HG03175 (cell line): ENCODE results near the gene C19orf47.
A peak's percentile ranks its signal among the peaks of the same experiment; 100 is the strongest.

Experiments
- ATAC-seq: cut with Tn5 transposase; IDR thresholded peaks from one replicate; pipeline ENCODE4 v1.9.1; 2021; ENCODE audit warnings: mild to moderate bottlenecking, moderate library complexity; ENCODE audit not compliant: unreplicated experiment

The C19orf47 gene

DNA sequence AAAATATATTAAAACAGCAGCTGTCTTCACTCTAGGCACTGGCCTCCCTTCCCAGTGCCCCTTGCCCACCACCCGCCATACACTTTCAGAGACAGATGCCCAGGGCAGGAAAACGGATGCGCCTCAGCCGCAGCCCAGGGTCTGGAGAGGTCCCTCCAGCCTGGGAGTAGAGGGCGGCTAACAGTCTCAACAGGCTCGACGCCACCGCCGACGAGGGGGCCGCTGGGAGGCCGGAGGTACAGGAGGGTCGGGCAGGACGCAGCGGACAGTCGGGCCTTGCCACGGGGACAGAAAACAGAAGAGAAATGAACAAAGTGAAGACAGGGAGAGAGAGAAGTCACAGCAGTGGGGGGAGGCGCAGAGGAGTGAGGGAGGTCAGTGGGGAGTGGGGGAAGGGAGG lies 27.1 kb downstream of the C19orf47 start:
- no peak for ATAC-seq

DNA sequence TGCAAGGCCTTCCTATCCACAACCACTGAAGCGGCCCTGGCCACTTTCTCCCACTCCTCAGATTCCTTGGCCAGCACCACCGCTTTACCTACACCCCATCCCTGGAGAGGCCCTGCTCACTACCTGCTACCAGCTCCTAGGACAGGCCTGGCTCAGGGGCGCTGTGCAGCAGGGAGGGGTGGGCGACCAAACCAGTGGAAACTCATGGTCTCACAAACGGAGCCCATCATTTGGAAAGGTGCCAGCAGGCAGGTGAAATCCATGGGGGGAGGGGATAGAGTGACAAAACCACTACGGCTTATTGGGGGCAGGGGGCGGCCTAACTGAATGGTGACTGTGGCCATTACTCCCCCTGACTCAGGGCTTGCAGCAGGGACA lies 27.6 kb downstream of the C19orf47 start:
- ATAC-seq = no peak

DNA sequence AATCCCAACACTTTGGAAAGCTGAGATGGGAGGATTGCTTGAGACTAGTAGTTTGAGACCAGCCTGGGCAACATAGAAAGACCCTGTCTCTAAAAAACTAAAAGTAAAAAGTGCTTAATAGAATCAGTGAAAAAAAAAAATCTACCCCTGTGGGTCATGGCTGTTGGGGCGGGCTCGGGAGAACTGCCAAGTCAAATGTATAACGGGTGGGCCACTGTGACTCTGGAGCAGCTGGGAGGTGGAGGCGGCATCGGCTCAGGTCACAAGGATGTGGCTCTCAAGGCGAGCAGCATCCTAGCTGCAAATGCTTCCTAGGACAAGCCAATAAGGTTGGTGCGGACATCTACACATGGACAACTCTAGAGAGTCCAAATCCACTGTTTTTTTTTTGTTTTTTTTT lies 30.9 kb downstream of the C19orf47 start:
- ATAC-seq = no peak

DNA sequence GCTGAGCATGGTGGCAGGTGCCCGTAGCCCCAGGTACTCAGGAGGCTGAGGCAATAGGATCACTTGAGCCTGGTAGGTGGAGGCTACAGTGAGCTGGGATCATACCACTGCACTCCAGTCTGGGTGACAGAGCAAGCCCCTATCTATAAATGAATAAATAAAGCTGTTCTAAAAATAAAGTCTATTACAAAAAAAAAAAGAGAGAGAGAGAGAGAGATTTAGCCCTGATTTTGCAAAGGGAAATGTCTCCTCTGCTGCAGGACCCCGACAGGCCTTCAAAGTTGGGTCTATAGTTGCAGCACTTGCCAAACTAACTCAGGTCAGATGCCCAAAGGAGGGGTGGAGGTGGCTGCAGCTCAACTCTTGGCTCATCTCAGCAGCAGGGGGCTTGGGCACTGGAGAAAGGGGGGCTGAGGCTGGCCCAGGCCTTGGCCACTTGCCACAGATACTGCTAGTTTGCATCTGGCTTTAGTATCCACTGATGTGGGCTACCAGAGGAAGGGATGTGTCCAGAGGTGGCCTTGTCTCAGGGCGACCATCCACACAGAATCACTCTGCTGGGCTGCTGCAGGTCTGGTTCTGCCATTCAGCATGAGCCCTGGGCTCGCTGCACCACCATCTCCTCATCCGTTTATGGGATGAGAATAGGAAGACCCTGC lies 32.3 kb downstream of the C19orf47 start:
- no peak for ATAC-seq

DNA sequence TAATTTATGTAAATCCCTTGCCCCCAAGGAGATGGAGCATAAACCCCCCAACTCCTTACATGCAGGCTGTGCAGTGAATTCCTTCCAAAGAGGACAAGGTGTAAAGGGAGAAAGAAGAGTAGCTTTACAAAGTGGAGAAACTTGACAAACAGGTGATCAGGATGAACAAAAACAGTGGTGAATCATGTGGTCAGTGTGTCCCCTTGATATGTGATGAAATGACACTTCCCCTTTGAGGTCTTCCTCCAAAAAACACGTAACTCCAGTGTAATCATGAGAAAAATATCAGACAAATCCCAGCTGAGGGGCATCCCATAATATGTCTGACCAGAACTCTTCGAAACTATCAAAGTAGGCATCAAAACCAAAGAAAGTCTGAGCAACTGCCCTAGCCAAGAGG lies 33.5 kb downstream of the C19orf47 start:
- ATAC-seq = no peak

DNA sequence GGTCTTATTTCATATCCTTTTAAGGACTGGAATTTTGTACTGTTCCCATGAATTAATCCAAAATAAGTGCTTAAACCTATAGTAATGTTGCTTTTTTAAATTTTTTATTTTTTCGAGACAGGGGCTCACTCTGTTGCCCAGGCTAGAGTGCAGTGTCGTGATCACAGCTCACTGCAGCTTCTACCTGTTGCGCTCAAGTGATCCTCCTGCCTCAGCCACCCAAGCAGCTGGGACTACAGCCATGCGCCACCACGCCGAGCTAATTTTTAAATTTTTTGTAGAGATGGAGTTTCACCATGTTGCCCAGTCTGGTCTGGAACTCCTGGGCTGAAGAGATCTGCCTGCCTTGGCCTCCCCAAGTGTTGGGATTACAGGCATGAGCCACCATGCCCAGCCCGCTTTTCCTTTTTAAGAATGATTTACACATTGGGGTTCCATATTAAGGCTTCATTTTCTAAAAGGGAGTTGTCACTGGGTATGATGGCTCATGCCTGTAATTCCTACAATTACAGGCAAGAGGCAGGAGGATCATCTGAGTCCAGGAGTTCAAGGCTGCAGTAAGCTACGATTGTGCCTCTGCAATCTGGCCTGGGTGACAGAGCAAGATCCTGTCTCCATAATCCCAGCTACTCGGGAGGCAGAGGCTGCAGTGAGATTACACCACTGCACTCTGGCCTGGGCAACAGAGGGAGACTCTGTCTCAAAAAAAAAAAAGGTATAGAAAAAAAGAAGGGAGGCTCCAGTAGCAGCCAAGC lies 34.8 kb downstream of the C19orf47 start:
- no peak for ATAC-seq

DNA sequence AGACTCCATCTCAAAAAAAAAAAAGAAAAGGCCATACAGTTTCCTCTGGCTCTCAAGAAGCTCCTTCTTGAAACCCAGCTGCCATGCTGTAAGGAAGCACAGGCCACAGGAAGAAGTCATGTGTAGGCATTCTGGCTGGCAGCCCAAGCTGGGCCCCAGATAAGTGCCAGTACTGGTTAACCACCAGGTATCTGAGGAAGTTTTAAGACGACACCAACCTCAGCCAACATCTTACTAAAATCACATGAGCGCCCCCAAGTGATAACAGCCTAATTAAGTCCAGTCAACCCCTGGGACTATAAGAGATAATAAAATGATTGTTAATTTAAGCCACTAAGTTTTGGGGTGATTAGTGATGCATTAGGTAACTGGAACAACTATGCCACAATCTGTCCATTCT lies 35.7 kb downstream of the C19orf47 start:
- no peak for ATAC-seq

DNA sequence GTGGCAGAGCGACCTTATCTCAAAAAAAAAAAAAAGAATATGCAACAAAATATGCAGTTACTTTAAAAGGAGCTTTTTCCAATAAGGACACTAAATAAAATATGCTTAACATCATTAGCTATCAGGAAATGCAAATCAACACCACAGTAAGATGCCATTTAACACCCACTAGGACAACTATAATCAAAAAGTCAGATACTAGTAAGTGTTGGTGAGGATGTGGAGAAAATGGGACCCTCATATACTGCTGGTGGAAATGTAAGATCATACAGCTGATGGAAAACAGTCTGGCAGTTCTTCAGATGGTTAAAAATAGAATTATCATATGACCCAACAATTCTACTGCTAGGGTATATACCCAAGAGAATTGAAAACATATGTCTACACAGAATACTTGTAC lies 38.5 kb downstream of the C19orf47 start:
- ATAC-seq = no peak

DNA sequence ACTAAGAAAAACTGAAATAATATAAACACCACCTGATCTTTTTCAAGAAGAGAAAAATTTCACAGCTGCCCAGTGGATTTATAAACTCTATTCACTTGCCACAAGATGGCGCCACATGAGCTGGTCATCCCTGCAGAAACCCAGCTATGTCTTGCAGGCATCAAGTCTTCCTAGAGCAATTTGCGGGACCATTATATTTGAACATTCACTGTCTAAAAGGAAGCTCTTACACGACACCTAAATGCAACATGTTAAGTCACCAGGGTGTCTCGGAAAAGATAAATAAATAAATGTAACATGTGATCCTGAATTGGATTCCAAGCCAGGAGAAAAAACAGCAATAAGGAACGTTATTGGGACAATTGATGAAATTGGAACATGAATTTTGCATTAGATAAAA lies 42.8 kb downstream of the C19orf47 start:
- ATAC-seq = no peak

DNA sequence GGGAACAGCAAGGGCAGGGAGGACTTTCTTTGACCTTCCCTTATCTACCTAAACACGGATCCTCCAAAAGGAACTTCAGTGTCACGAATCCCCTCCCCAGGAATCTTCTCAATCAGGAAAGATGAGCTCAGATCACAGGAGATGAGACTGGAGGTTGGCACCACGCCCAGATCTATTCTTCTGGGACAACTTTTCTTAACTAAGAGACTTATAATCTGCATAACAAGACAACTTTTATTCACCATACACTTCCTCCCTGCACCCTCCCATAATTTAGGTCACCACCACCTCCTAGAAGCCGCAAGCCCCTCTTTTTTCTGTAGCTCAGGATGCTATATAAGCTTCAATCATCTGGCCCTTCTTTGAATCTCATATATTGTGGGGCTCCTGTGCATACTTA lies 43.9 kb downstream of the C19orf47 start:
- ATAC-seq = no peak

DNA sequence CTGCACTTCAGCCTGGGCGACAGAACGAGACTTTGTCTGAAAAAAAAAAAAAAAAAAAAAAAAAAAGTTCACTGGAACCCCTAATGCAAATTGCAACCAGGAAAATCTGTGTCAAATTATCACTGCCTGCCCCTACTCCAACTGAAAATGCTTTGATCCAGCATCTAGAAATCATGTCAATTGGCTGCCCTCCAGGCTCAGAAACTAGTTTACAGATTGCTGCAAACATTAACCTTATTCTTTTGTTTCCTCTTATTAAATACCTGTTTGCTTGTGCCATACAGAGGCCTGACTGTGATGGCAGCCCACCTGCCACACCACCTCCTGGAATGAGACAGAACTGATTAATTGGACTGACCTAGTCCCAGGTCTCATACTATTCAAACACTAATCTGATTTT lies 44.4 kb downstream of the C19orf47 start:
- no peak for ATAC-seq

DNA sequence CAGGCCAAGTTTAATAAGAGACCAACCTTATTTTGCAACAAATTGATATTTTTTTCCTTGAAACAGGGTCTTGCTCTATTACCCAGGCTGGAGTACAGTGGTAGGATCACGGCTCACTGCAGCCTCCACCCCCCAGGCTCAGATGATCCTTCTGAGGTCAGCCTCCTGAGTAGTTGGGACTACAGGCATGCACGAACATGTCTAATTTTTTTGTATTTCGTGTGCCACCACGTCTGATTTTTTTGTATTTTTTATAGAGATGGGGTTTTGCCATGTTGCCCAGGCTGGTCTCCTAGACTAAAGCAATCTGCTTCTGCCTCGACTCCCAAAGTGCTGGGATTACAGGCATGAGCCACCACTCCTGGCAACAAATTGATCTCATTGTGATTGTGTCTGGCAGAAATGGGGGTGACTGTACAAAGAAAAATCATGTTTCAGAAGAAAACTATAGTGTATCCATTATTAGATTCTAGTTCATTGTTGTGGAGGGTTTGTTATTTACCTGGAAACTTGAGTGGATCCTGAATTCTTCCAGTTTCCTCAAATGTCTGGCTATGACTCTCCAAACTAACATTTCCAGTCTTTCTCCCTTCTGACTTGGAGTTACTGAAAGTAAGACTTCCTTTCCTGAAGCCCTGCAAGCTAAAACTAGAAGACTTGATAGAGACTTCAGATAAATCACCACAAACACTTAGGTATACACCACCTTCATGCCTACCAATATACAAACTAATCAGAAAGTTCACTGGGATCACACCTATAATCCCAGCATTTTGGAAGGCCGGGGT lies 45.8 kb downstream of the C19orf47 start:
- no peak for ATAC-seq

DNA sequence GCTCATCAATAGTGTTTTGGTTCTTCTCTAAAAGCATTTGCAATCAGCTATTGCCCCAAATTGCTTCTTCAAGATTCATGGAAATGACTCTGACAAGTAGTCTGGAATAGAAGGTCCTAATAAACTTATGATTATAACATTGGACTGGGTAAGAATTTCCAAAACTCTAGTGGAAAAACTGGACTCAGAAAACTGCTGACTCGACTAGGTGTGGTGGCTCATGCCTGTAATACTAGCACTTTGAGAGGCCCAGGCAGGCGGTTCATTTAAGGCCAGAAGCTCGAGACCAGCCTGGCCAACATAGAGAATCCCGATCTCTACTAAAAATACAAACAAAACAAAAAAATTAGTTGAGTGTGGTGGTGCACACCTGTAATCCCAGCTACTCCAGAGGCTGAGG lies 47.5 kb downstream of the C19orf47 start:
- ATAC-seq = no peak

DNA sequence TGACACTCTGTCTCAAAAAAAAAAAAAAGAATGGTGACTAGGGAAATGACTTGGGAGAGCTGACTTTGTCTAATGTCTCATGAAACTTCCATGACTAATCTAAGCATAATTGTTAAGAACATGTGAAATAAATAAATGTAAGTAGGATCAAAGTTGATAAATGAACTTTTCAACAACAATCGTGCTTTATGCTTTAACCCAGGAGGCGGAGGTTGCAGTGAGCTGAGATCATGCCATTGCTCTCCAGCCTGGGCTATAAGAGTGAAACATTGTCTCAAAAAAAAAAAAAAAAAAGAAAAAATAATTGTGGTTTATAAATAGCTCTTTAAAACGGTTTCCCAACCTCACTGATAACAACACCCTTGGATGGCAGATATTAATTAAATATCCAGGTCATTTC lies 50.2 kb downstream of the C19orf47 start:
- no peak for ATAC-seq

DNA sequence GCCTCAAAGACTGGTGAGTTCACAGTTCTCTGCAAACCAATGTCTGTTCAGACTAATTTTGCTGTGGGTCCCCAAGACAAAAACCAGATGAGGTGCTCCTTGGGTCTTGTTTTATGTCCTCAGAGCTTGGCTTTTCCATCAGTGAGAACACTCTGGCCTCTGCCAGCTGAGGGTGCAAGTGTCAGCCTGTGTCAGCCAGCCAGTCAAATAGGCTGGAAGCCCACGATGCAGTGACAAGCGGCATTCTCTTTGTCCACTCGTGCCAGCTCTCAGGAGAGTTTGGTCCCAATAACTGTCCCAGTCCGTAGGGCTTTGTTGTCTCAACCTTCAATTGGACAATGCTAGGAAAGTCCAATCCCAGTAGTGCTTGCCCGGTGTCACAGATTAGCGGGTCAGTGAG lies 53.6 kb downstream of the C19orf47 start:
- ATAC-seq = no peak

DNA sequence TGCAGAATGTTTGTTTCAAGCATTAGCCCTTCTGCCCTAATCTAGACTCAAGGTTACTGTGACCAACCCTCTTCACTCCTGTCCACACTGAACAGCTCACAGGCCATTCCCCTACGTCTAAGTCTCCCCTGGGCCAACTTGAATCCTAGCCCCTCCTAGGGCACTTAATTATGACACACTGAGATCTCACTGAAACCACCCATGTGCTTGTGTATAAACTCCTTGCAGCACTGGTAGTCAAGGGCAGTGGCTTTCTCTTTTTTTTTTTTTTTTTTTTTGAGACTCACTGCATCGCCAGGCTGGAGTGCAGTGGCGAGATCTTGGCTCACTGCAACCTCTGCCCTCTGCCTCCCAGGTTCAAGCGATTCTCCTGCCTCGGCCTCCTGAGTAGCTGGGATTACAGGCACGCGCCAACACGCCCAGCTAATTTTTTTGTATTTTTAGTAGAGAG lies 61.2 kb downstream of the C19orf47 start:
- no peak for ATAC-seq

DNA sequence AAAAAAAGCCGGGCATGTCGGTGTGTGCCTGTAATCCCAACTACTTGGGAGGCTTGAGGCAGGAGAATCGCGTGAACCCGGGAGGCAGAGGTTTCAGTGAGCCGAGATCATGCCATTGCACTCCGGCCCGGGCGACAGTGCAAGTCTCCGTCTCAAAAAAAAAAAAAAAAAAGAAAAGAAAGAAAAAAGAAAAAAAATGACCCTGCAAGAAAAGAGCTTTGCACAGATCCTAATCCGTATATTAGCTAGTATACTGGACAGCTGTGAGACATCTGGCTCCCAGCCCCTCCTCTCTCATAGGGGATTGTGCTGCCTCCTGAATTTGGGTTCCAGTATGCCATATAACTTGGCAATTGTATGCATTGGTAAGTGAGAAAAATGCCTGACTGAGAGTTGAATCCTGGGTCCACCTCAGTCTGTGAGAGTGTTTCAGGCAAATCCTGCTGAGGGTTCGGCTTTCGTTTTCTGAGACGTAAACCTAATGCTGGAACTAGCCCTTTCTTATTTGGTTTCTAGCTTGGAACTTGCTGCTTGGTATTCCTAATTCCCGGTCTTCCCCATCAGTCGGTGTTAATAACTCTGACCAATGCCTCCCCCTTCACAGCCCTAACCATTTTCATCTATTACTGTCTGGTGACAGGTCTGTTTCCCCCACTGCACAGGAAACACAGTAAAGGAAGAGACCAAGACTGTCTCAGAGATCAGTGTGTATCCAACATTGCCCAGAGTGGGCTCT lies 61.8 kb downstream of the C19orf47 start:
- ATAC-seq = no peak

DNA sequence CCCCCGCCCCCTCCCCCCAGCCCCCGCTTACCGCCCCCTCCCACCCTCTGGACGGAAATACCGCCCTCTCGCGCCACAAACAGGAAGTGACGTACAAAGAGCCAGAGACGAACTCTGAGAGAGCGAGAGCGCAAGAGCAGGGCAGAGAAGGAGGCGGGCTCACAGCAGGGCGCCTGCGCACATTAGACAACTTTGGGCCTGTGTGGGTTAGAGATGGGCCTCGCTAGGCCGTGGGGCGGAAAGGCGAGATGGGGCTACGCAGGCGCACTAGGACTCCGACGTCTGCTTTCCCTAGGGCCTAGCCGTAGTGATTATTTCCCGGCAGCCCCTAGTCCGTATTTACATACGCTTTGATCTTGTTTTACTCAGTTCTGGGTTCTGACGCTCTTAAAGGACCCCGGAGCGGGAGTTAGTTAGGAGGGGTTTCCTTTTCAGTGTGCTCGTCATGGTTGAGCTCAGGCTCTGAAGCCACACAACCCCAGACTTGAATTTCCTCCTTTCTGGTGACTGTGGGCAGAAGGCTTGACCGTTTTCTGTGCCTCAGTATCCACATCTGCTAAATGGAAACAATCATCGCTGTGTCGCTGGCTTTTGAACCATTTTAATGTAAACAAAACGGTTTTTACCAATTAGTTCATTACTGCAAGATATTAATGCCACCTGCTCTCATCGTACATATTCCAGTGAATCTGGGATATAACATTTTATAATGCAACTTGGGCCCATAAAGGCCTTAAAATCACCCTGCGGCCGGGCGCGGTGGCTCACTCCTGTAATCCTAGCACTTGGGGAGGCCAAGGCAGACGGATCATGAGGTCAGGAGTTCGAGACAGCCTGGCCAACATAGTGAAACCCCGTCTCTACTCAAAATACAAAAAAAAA lies 62.6 kb downstream of the C19orf47 start:
- peak; percentile 86 for ATAC-seq

DNA sequence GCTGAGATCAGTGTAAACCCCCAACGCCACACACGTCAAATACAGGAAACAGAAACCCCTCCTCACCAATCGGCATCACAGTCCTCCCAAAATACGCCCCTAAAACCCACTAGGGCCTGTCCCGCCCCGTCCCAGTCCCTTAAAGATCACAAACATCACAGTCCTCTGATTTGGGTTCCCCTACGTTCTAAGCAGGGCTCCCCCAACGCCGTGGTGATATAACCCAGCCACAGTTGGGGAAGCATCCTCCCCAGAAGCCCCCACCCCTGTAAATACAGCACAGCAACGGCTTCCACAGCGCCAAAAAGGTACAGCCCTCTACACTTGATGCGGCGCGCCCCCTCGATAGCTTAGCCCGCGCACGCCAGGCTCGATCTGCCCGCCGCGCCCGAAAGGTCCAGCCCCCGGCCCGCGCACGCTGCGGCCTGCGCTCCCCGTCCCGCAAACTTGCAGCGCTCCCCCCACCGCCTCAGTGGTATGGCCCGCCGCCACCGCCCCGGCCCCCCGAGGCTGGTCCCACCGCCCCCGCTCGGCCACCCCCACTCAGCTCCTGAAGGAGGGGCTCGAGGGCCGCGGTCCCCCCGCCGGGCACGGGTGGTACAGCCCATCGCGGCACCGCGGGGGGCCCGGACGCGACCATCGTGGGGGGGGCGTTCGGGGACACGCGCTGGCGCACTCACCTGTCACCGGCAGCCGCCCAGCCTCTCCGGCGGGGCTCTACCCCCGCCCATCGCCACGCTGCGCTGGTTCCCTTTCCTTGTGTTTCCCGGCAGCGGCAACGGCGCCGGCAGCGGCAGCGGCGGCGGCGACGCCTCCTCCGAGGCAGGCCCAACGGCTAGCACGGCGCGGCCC lies 63.5 kb downstream of the C19orf47 start, which contains the start of gene AKT2:
Gene AKT2, minus strand, starts transcription at position 845 of the 852 bp plus-strand sequence. CDS start 20,078 bp downstream, outside the sequence.
- peak; percentile 21 for ATAC-seq
